ENCODE results near the gene BTN3A1.
"Not testable (repeated sequence)": the region's sequence is repeated elsewhere in the genome, so short reads cannot be mapped to it uniquely, and the experiment has no call there.

BTN3A1 gene

GRCh38 chr6:26450240-26450639, 48.2 kb downstream of the BTN3A1 start:
- DNase-seq = no peak

- no peak for DNase-seq
Observed at GRCh38 chr6:26452631-26453235, 50.7 kb downstream of the BTN3A1 start.

GRCh38 chr6:26454631-26455030, 52.6 kb downstream of the BTN3A1 start:
- DNase-seq = no peak

- no peak for DNase-seq
Observed at GRCh38 chr6:26455357-26455970, 53.4 kb downstream of the BTN3A1 start.

GRCh38 chr6:26457264-26457805, 55.3 kb downstream of the BTN3A1 start:
- no peak for DNase-seq

- DNase-seq = peak; percentile 65
Observed at GRCh38 chr6:26457806-26458688, 56.0 kb downstream of the BTN3A1 start, which contains the start of gene BTN2A1. Gene BTN2A1 (plus strand): TSS chr6:26457955. CDS start chr6:26458637, 682 bp downstream.

GRCh38 chr6:26459023-26459810, 57.1 kb downstream of the BTN3A1 start:
- DNase-seq = no peak

GRCh38 chr6:26461353-26461752, 59.3 kb downstream of the BTN3A1 start:
- DNase-seq = not testable (repeated sequence)

GRCh38 chr6:26464014-26464413, 61.9 kb downstream of the BTN3A1 start:
- DNase-seq = no peak

GRCh38 chr6:26464416-26465131, 62.5 kb downstream of the BTN3A1 start:
- no peak for DNase-seq
